ENCODE measurements around the gene ZNF787.

- TF ChIP-seq CTCF (IDR thresholded peaks at IDR 0.05) (no peak), POLR2A (IDR thresholded peaks at IDR 0.05) (peak in 1 of 2 donors; percentile 58)
These were observed 11.3 kb upstream of the ZNF787 start for GRCh38 chr19:56132316-56132822.

Measured in thyroid gland (tissue), 4 donors.